H1 (cell line): Measurements from ENCODE around the gene CAMTA1. TPM values are rescaled to one million over a fixed set of nuclear protein-coding genes. Genes with fewer than 3 reads are reported as not detected.

Experiments
- CTCF ChIA-PET: fragments of 300-600 bp; sonication (Branson Sonifier 250); formaldehyde crosslinking; loops from one replicate; lab custom pipeline; 2021; ENCODE audit not compliant: partially characterized antibody; lab: Charles Lee
- POLR2A ChIA-PET: fragments of 300-600 bp; sonication (Branson Sonifier 250); formaldehyde crosslinking; loops from one replicate; lab custom pipeline; 2021; ENCODE audit warnings: inconsistent platforms; ENCODE audit not compliant: partially characterized antibody; lab: Charles Lee
- DNase-seq, 2 experiments: peaks; one replicate each; pipeline versions ENCODE4 v3.0.0 to v3.0.0-alpha.2; 2010 to 2022; ENCODE audit warnings: low spot score in 2 of 2, low read depth in 1 of 2, mixed read lengths in 1 of 2
- FAIRE-seq: peaks from 2 replicates; lab custom pipeline; 2011; peaks lifted over from hg19 to GRCh38; lab: Jason Lieb, UNC
- H2AFZ ChIP-seq: 2 replicates; pipeline ENCODE4 v1.8.1; 2012; ENCODE audit warnings: low read length, inconsistent platforms
- H2AK5ac ChIP-seq: 2 replicates; pipeline ENCODE4 v1.6.1; 2013; ENCODE audit warnings: low read depth, low read length
- H2BK120ac ChIP-seq: replicated peaks from 2 replicates; pipeline ENCODE3; 2013; ENCODE audit warnings: low read depth, low read length, inconsistent platforms
- H2BK12ac ChIP-seq: 2 replicates; pipeline ENCODE4 v1.6.1; 2013; ENCODE audit warnings: low read depth, low read length
- H2BK15ac ChIP-seq: 2 replicates; pipeline ENCODE4 v1.6.1; 2013; ENCODE audit warnings: low read length
- H2BK20ac ChIP-seq: 2 replicates; pipeline ENCODE4 v1.6.1; 2013; ENCODE audit warnings: low read length
- H2BK5ac ChIP-seq: 2 replicates; pipeline ENCODE4 v1.6.1; 2013; ENCODE audit warnings: low read depth, low read length
- H3K14ac ChIP-seq: 2 replicates; pipeline ENCODE4 v1.6.1; 2013; ENCODE audit warnings: inconsistent platforms; ENCODE audit not compliant: insufficient read length
- H3K18ac ChIP-seq: 2 replicates; pipeline ENCODE4 v1.6.1; 2013; ENCODE audit warnings: low read length; ENCODE audit errors: extremely low read depth
- H3K23ac ChIP-seq: 2 replicates; pipeline ENCODE4 v1.6.1; 2013; ENCODE audit warnings: inconsistent platforms; ENCODE audit not compliant: insufficient read length
- H3K23me2 ChIP-seq: 2 replicates; pipeline ENCODE4 v1.6.1; 2013; ENCODE audit warnings: low read depth, low read length
- H3K27ac ChIP-seq: 2 replicates; pipeline ENCODE4 v1.6.1; 2011; ENCODE audit warnings: low read depth, low read length, inconsistent platforms
- H3K27me3 ChIP-seq, 4 experiments: replicated peaks in 1 of 4; 1 replicate in 1 of 4; 2 replicates in 3 of 4; pipeline versions ENCODE4 v1.6.1 to v1.8.1; 2011 to 2013; ENCODE audit warnings: low read length in 3 of 4, mild to moderate bottlenecking in 3 of 4, inconsistent platforms in 2 of 4, mixed read lengths in 2 of 4, moderate library complexity in 1 of 4; ENCODE audit not compliant: control insufficient read depth in 3 of 4, insufficient read depth in 3 of 4; ENCODE audit errors: extremely low read depth in 1 of 4
- H3K36me3 ChIP-seq, 4 experiments: 2 replicates each; pipeline versions ENCODE4 v1.6.1 to v1.8.1; 2011 to 2013; ENCODE audit warnings: mild to moderate bottlenecking in 4 of 4, low read length in 3 of 4, moderate library complexity in 2 of 4, control low read depth in 1 of 4, inconsistent platforms in 1 of 4; ENCODE audit not compliant: insufficient read depth in 4 of 4, control insufficient read depth in 2 of 4
- H3K4ac ChIP-seq: replicated peaks from 2 replicates; pipeline ENCODE3; 2013; ENCODE audit warnings: low read length, low read depth, mixed read lengths, inconsistent platforms; ENCODE audit not compliant: insufficient read length
- H3K4me1 ChIP-seq, 4 experiments: replicated peaks in 1 of 4; 1 replicate in 1 of 4; 2 replicates in 3 of 4; pipeline versions ENCODE4 v1.6.1 to v1.8.1; 2011 to 2013; ENCODE audit warnings: low read length in 3 of 4, inconsistent platforms in 2 of 4, mixed read lengths in 1 of 4; ENCODE audit not compliant: insufficient read depth in 4 of 4, control insufficient read depth in 3 of 4
- H3K4me2 ChIP-seq, 2 experiments: 2 replicates each; pipeline versions ENCODE4 v1.6.1 to v1.8.1; 2011 to 2013; ENCODE audit warnings: low read depth in 2 of 2, low read length in 2 of 2, control low read depth in 1 of 2, inconsistent platforms in 1 of 2, mild to moderate bottlenecking in 1 of 2; ENCODE audit not compliant: insufficient read depth in 1 of 2
- H3K4me3 ChIP-seq, 4 experiments: fragments of 200-600, 300-600 bp in 1 of 4; sonication (generic), shearing (Covaris generic), sonication (Bioruptor Twin) in 1 of 4; 2 replicates each; pipeline versions ENCODE4 v1.5.1 to v1.8.1; 2011 to 2016; ENCODE audit warnings: low read length in 4 of 4, low read depth in 3 of 4, control low read depth in 2 of 4, inconsistent platforms in 2 of 4, mild to moderate bottlenecking in 2 of 4, mixed read lengths in 1 of 4, moderate library complexity in 1 of 4; ENCODE audit not compliant: insufficient read depth in 2 of 4; ENCODE audit errors: extremely low read depth in 1 of 4
- H3K56ac ChIP-seq: replicated peaks from 2 replicates; pipeline ENCODE3; 2013; ENCODE audit warnings: low read depth, mild to moderate bottlenecking, mixed read lengths, low read length, inconsistent platforms; ENCODE audit not compliant: insufficient read length
- H3K79me1 ChIP-seq: 2 replicates; pipeline ENCODE4 v1.6.1; 2013; ENCODE audit warnings: low read depth, low read length, control low read depth
- H3K79me2 ChIP-seq, 2 experiments: 2 replicates each; pipeline versions ENCODE4 v1.6.1 to v1.8.1; 2012 to 2013; ENCODE audit warnings: low read length in 2 of 2, mild to moderate bottlenecking in 2 of 2, inconsistent platforms in 1 of 2; ENCODE audit not compliant: insufficient read depth in 2 of 2, control insufficient read depth in 1 of 2
- H3K9ac ChIP-seq, 4 experiments: replicated peaks in 1 of 4; 1 replicate in 1 of 4; 2 replicates in 3 of 4; pipeline versions ENCODE4 v1.6.1 to v1.8.1; 2011 to 2013; ENCODE audit warnings: low read depth in 3 of 4, low read length in 3 of 4, control low read depth in 2 of 4, mild to moderate bottlenecking in 2 of 4, moderate library complexity in 2 of 4, inconsistent platforms in 1 of 4; ENCODE audit errors: extremely low read depth in 1 of 4
- H3K9me3 ChIP-seq, 2 experiments: 2 replicates each; pipeline versions ENCODE4 v1.6.1 to v1.8.1; 2012 to 2013; ENCODE audit warnings: mild to moderate bottlenecking in 2 of 2, moderate library complexity in 2 of 2, control low read depth in 1 of 2, inconsistent platforms in 1 of 2, low read depth in 1 of 2, low read length in 1 of 2, mixed read lengths in 1 of 2; ENCODE audit not compliant: insufficient read depth in 2 of 2
- H4K20me1 ChIP-seq, 2 experiments: replicated peaks in 1 of 2; 2 replicates each; pipeline versions ENCODE3 to v1.8.1; 2011 to 2013; ENCODE audit warnings: inconsistent platforms in 2 of 2, low read length in 2 of 2, mild to moderate bottlenecking in 1 of 2; ENCODE audit not compliant: insufficient read depth in 2 of 2, control insufficient read depth in 1 of 2
- H4K5ac ChIP-seq: 2 replicates; pipeline ENCODE4 v1.6.1; 2013; ENCODE audit warnings: low read length, low read depth, mixed read lengths, inconsistent platforms; ENCODE audit not compliant: insufficient read length
- H4K8ac ChIP-seq: 2 replicates; pipeline ENCODE4 v1.8.0; 2013; ENCODE audit warnings: mild to moderate bottlenecking, moderate library complexity, low read length, inconsistent platforms; ENCODE audit not compliant: insufficient read depth; ENCODE audit errors: extremely low read depth
- H4K91ac ChIP-seq: replicated peaks from 2 replicates; pipeline ENCODE3; 2013; ENCODE audit warnings: low read length, mixed read lengths, inconsistent platforms; ENCODE audit not compliant: insufficient read length
- ASH2L ChIP-seq: fragments of 200-600, 300-600 bp; sonication (generic); IDR thresholded peaks from one replicate; pipeline ENCODE4 v1.7.1; 2017; ENCODE audit warnings: low read length
- CHD1 ChIP-seq: IDR thresholded peaks from 2 replicates; pipeline ENCODE4 v1.6.1; 2012; ENCODE audit warnings: low read depth, low read length, improper control_type of control experiment
- CHD2 ChIP-seq: IDR thresholded peaks from 2 replicates; pipeline ENCODE4 v1.6.1; 2012; ENCODE audit warnings: low read length, improper control_type of control experiment
- CREB1 ChIP-seq: IDR thresholded peaks from 2 replicates; pipeline ENCODE4 v1.6.1; 2012; ENCODE audit warnings: inconsistent platforms
- CTCF ChIP-seq, 3 experiments: IDR thresholded peaks; 1 replicate in 2 of 3; 2 replicates in 1 of 3; pipeline versions ENCODE4 v1.5.1 to v1.6.1; 2011; ENCODE audit warnings: low read length in 3 of 3, mild to moderate bottlenecking in 3 of 3, inconsistent platforms in 2 of 3, low read depth in 1 of 3, moderate library complexity in 1 of 3; ENCODE audit not compliant: insufficient read depth in 1 of 3; ENCODE audit errors: control extremely low read depth in 1 of 3
- FOSL1 ChIP-seq: IDR thresholded peaks from 2 replicates; pipeline ENCODE4 v1.6.1; 2011; ENCODE audit warnings: mild to moderate bottlenecking, low read depth, low read length, moderate library complexity; ENCODE audit not compliant: insufficient read depth
- NANOG ChIP-seq: IDR thresholded peaks from 2 replicates; pipeline ENCODE4 v1.6.1; 2011; ENCODE audit warnings: low read length, low read depth, mild to moderate bottlenecking, inconsistent platforms; ENCODE audit not compliant: insufficient read depth, poor library complexity, severe bottlenecking
- RAD21 ChIP-seq, 2 experiments: IDR thresholded peaks in 1 of 2; conservative IDR thresholded peaks in 1 of 2; 2 replicates each; pipeline ENCODE4 v1.6.1; 2011; ENCODE audit warnings: low read depth in 2 of 2, low read length in 2 of 2, improper control_type of control experiment in 1 of 2, inconsistent platforms in 1 of 2, mild to moderate bottlenecking in 1 of 2, moderate library complexity in 1 of 2
- RNF2 ChIP-seq: fragments of 200-900, 300-1000 bp; sonication (generic); IDR thresholded peaks from 2 replicates; pipeline ENCODE4 v1.7.1; 2016; ENCODE audit warnings: borderline replicate concordance, low read depth, mild to moderate bottlenecking, antibody characterized with exemption, low read length; ENCODE audit not compliant: poor library complexity, severe bottlenecking; ENCODE audit errors: missing control alignments
- TAF7 ChIP-seq: optimal IDR thresholded peaks from 2 replicates; pipeline ENCODE3; 2011; ENCODE audit warnings: low read depth, mild to moderate bottlenecking, inconsistent platforms, low read length, moderate library complexity, borderline replicate concordance
- TEAD4 ChIP-seq: IDR thresholded peaks from 2 replicates; pipeline ENCODE4 v1.6.1; 2012; ENCODE audit warnings: low read depth, low read length, inconsistent platforms, mixed read lengths
- YY1 ChIP-seq: IDR thresholded peaks from 2 replicates; pipeline ENCODE4 v1.6.1; 2011; ENCODE audit warnings: low read depth, mild to moderate bottlenecking, low read length
- WGBS, 2 experiments: shearing (Covaris generic) in 1 of 2; methylation state at CpG; one replicate each; pipeline versions ENCODE4 v1.1.6 to v1.1.7; 2013 to 2015; ENCODE audit warnings: low lambda C conversion rate in 2 of 2, mixed read lengths in 2 of 2, inconsistent platforms in 1 of 2, low coverage in 1 of 2, missing lambda C conversion rate in 1 of 2; ENCODE audit not compliant: insufficient replicate concordance in 2 of 2, insufficient coverage in 1 of 2, insufficient read length in 1 of 2; ENCODE audit errors: extremely low coverage in 1 of 2, missing lambda C conversion rate in 1 of 2; 5-methylcytosine and 5-hydroxymethylcytosine counted together
- polyA plus RNA-seq, 7 experiments: library from polyadenylated mRNA; depleted of rRNA in 3 of 7; stranded (reverse) in 5 of 7; unstranded in 2 of 7; fragments of >200 nt in 5 of 7; fragments of 200-250 nt in 2 of 7; gene quantifications; 1 replicate in 5 of 7; 2 replicates in 1 of 7; 4 replicates in 1 of 7; pipeline versions ENCODE4 v1.2.1 to v1.2.3, GENCODE V29; 2011 to 2013; ENCODE audit warnings: missing spikeins in 2 of 7, mixed read lengths in 2 of 7
- total RNA-seq: library from RNA; stranded (reverse); fragmentation: NEBNext Ultra II Directional; extraction: Animal tissue kit (Norgen Biotek cat#: 25700); gene quantifications from 2 replicates; pipeline ENCODE4 v1.2.1, GENCODE V29; 2021

The CAMTA1 gene
- total and polyA plus RNA-seq, 2 of the 8 experiments (the other 6 are each of a cell fraction or from before 2014, with no cell fraction given), result 65.0 to 119 TPM

- Histone ChIP-seq H3K23me2 (no peaks in the 10 kb centered on the region), H3K9ac (no peak overlapping the region), H3K79me2 (no peaks in the 10 kb centered on the region), H3K9me3 (no peaks in the 10 kb centered on the region), H3K79me1 (no peaks in the 10 kb centered on the region), H3K4ac (no peak overlapping the region), H3K4me1 (no peaks in the 10 kb centered on the region), H2BK20ac (no peak overlapping the region), H3K4me2 (no peak overlapping the region), H3K27ac (no peak overlapping the region), H3K14ac (no peak overlapping the region), H4K5ac (no peak overlapping the region), H2BK120ac (no peak overlapping the region), H3K4me3 (no peak overlapping the region), H3K18ac (no peak overlapping the region), H2BK12ac (no peak overlapping the region), H4K8ac (no peak overlapping the region), H2BK5ac (no peak overlapping the region), H3K56ac (no peak overlapping the region), H4K91ac (no peak overlapping the region), H3K36me3 (no peaks in the 10 kb centered on the region), H4K20me1 (no peaks in the 10 kb centered on the region), H2AFZ (no peak overlapping the region), H3K27me3 (no peaks in the 10 kb centered on the region), H2BK15ac (no peak overlapping the region), H2AK5ac (no peak overlapping the region), H3K23ac (no peak overlapping the region)
- no peak for FAIRE-seq
- 92% methylated on average over 3 of the region's 3 CpGs; no CpG with 5 or more reads in 1 of the 2 experiments for WGBS, 2 experiments
- POLR2A ChIA-PET, result no interaction called here
- CTCF ChIA-PET, result interaction anchor here (0.6 to 1.2 kb wide), 2 partner anchors 16 to 757 kb away, joined by 3 read pairs; no protein-coding TSS in a partner anchor
- DNase-seq, result no peak
- TF ChIP-seq TEAD4, result no peak
- TF ChIP-seq TAF7, result no peak
- no peak for TF ChIP-seq RAD21 (IDR thresholded peaks at IDR 0.05 in 1 of 2, conservative IDR thresholded peaks at IDR 0.05 in 1 of 2; ENCODE audit: low read depth in 2 of 2, low read length in 2 of 2)
- TF ChIP-seq YY1, result no peak
- TF ChIP-seq CREB1, result no peak
- TF ChIP-seq RNF2, result no peak
- no peak for TF ChIP-seq CHD1
- TF ChIP-seq ASH2L, result no peak
- no peak for TF ChIP-seq CHD2
- TF ChIP-seq CTCF (IDR thresholded peaks at IDR 0.05; ENCODE audit: control extremely low read depth in 1 of 3, insufficient read depth in 1 of 3, low read depth in 1 of 3, low read length in 3 of 3), result no peak
- TF ChIP-seq NANOG, result no peak
- no peak for TF ChIP-seq FOSL1
These were observed 758.5 kb downstream of the CAMTA1 start for GRCh38 chr1:7543718-7544090.
